Measurements from ENCODE around the gene CLCN5. TPM values are rescaled to one million over a fixed set of nuclear protein-coding genes. Genes with fewer than 3 reads are reported as not detected.
"Not testable (repeated sequence)": the region's sequence is repeated elsewhere in the genome, so short reads cannot be mapped to it uniquely, and the experiment has no call there.

The CLCN5 gene
- polyA plus RNA-seq, 1 donor: 87.5 TPM

DNA sequence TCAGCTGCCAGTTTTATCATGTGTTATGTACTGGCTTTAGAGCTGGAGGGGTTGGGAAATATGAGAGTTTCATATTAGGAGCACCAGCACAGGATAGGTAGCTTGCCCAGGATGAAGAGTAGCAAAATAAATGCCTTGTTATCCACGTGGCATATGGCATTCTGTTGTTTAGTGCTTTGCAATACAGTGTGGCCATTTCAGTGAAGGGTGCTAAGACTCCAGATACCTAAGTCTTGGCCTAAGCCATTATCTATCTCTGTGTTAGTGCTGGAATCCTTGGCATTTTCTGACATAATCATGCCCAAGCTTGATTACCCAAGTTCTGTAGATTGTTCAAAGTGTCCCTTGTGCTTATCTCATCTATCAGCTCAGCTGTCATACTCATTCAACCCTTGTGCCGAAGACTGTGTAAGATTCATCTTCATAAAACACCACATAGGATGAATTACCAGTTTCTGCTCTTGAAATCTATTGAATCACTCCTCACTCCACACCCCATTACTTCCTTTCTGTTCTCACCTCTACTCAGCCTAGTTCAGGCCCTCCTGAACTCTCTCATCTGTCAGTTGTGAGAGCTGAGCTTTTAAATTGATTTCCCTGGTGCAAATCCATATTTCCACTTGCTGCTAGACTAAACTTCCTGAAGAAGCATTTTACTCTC lies 73.5 kb downstream of the CLCN5 start:
- no peak for DNase-seq (ENCODE audit: low read depth)

DNA sequence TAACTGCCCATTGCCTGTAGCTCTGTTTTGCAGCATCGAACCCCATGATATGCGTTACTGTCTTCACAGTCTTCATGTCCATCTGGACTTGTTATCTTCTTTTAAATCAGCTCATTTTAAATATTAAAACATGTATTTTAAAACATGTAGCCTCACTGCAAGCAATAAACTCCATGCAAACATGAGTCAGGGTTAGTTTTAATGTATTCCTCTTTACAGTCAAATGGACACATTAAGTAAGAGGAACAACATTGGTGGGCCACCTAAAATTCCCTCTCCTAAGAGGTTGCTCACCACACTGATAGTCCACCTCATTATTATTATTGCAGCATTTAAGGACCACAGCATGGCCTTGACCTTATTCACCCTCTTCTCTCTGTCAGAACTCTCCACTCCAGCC lies 74.1 kb downstream of the CLCN5 start:
- no peak for DNase-seq (ENCODE audit: low read depth)

DNA sequence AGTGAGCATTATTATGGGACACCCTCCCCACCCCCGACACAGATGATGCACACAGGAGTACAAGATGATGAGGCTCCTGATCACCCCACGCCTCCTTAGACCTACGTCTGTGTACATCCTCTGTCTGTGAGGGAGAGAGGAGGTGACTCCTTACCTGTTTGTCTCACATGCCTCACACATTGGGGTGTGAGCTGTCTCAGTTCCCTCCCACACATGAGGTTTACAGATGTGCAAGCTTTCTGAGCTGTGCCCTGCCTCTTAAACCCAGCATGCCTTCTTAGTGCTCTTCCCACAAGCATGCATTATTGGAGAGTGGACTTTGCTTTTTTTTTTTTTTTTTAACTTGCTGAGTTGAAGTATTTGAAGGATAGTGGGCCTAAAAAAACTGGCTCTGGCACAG lies 76.7 kb downstream of the CLCN5 start:
- no peak for DNase-seq (ENCODE audit: low read depth)

DNA sequence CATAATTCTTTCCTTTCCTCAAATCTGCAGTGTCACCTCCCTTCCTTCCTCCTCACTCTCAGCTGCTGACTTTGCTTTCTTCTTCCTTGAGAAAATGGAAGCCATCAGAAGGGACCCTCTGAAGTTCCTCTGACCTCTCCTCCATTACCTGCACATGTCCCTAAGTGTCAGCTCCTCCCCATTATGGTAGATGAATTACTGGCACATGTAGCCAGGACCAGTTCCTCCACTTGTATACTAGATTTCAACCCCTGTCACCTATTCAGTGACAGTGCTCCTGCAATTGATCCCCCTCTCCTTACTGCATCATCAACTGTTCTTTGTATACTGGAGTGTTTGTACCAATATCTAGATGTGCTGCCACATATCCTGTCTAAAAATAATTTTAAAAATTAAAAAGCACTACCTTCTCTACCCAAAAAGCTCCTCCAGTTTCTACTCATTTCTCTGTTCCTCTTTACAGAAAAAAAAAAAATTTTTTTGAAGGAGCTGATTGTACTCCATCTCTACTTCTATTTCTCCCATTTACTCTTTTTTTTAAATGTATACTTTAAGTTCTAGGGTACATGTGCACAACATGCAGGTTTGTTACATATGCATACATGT lies 78.6 kb downstream of the CLCN5 start:
- DNase-seq (ENCODE audit: low read depth): no peak

DNA sequence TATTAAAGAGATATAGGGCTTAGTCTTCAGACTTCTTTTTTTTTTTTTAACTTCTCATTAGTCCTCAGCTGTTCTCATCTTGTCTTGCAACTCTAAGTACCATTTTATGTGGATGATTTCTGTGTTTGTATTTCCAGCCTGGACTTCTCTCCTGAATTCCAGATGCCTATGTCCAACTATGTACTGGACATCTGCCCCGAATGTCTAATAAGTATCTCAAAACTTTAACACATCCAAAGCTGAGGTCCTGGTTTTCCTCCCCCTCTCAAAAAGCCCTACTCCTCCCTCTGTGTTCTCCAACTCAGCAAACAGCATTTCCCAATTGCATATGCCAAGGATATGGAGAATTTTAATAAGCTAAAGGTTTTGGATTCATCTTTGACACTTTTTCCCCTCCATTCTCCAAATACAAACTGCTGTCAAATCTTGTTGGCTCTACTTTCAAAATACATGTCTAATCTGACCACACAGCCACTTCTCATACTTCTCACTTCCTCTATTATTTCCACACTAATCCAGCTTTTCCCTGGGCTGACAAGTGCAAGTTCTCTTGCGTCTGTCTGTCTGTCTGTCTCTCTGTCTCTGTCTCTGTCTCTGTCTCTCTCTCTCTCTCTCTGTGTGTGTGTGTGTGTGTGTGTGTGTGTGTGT lies 79.8 kb downstream of the CLCN5 start:
- no peak for DNase-seq (ENCODE audit: low read depth)

DNA sequence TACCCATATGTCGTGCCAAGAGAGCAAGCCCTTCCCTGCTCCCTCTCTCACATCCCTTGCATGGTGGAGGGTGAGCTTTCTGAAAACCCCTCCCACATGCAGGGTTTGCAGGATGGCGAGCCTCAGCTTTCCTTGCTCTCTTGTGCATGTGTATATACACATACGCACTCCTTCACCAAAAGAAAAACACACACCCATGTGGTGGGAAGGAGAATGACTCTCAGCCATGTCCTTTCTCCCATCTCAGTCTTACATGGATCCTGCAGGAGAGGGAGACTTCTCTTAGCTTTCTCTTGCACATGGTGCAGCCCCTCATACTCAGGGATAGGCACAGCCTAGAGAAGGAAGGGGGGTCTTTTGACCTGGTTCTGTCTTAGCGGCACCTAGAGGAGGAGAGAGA lies 81.1 kb downstream of the CLCN5 start:
- DNase-seq (ENCODE audit: low read depth): no peak

DNA sequence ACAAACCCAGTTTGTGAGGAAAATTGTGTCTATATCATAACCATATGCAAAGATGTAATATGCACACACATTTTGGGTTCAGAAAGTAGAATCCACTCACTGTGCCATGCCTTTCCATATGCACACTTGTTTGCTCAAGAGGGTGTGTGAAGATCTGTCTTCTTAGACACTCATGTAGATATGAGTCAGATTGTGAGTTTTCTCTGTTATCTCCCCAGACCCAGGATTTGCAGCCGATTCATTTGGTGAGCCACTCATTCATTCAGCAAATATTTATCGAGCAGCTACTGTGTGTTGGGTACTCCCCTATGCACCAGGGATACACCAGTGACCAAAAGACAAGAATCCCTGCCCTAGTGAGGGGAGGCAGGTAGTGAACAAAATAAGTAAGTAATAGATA lies 81.5 kb downstream of the CLCN5 start:
- no peak for DNase-seq (ENCODE audit: low read depth)

DNA sequence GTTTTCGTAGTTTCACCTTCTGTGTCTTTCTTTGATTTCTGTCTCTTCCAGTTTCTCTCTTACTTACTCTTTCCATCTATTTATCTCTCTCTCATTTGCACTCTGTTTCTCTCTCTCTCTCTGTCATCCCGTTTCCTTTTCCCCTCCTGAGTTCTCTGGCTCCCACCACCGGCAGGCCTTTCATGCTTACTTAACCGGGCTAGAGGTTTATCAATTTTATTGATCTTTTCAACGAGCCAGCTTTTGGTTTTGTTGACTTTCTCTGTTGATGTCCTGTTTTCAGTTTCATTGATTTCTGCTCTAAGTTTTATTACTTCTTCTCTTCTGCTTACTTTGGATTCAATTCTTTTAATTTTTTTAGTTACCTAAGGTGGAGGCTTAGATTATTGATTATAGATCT lies 103.2 kb downstream of the CLCN5 start:
- DNase-seq (ENCODE audit: low read depth): not testable (repeated sequence)

DNA sequence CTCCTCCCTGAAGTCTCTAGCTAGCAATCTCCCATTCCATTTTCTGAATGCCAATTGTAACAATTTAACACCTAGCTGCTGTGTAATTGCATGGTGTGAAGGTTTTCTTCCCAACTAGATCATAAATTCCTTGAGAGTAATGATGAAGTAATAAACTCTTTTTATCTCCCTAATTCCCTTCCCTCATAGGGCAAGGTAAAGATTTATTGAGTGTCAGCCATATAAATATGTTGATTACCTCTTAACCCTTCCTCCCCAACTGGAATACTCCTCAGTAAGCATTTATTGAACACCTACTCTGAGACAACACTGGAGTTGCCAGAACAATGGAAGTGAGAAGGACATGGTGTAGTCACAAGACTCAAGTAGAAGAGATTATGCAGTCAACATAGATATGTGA lies 112.7 kb downstream of the CLCN5 start:
- DNase-seq (ENCODE audit: low read depth): no peak

DNA sequence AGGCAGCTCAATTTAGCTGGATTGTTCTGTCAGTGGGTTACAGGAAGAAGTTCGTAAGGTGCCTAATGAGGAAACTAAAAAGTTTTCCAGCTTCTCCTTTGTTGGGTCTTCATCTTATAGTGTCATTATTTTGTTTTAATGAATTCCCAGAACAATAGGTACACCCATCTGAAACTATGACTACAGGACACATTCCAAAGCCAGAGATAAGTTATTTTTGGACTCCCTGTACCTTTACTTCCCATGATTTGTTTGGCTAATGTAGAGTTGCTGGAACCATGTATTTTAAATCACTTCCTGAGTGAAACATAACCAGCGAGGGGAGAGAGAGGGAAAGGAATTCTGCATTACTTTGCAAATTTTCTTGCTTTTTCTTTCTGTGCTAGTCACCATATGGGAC lies 114.0 kb downstream of the CLCN5 start:
- DNase-seq (ENCODE audit: low read depth): no peak

DNA sequence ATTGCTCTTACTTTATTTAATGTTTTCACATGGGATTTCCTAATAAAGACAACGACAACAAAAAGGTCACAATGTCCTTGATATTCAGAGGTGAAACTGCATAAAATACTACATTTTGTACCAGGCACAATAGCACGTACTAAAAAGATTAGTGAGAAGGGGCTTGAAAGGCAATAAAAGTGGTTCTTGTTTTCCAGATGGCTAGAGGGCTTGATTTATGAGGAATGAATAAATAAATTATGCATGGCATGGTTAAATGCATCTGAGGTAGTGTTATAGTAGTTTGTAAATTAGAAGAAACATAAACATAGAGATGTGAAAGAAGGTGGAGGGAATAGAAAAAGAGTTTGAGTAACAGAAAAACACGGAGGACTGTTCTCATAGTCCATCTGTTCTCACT lies 123.4 kb downstream of the CLCN5 start:
- DNase-seq (ENCODE audit: low read depth): no peak

DNA sequence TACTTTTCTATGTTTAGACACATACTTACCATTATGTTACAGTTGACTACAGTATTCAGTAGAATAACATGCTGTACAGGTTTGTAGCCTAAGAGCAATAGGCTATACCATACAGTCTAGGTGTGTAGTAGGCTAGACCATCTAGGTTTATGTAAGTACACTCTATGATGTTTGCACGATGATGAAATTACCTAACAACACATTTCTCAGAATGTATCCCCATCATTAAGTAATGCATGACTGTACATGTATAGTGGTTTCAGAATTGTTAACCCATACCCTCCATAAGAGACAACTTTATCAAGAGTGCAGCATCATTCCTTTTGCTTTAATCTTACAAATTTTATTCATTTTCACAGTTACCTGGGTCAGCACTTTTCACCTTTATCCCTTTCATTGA lies 126.8 kb downstream of the CLCN5 start:
- no peak for DNase-seq (ENCODE audit: low read depth)

DNA sequence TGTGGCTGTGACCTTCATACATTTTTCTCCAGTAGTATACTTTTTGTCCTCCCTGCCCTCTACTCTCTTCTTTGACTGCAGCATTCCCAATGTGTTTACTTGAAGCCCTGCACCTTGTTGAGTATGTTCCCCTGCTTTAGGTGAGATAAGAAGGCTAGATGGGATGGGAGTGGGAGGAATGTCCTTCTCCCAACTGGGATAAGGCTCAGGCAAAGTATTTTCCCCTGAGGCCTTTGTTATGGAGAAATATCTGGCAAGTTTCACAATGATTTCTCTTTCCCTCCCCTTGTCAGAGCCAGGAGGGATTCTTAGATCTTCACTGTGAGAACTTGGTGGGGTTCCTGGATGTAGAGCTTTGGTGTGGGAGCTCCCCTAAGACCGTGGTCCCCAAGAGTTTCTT lies 131.8 kb downstream of the CLCN5 start:
- DNase-seq (ENCODE audit: low read depth): no peak

DNA sequence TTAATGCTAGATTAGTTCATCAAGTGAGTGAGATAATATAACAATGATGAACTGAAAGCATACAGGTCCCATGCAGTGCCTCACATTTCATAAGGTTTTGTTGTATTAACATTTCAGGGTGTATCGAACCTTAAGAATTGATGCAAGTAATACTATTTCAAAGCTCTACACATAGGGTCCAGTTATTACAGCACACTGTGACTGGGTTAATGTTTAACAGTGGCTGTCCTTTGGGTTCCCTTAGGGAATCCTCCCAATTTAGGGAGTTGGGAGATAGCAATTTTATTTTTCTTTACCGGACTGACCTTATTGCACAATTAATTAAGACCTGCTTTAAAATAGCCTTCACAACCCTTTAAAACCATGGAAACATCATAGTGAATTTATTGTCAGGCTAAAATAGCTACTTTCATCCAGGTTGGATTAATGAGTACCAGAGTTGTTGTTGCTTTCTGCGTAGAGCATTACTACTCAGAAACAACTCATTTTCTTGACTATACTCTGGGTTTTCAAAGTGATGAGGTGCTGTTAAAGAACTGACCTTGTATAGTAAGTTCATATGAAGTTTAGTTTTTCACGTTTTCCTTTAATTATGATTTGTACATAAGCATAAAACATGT lies 144.0 kb downstream of the CLCN5 start:
- no peak for DNase-seq (ENCODE audit: low read depth)

DNA sequence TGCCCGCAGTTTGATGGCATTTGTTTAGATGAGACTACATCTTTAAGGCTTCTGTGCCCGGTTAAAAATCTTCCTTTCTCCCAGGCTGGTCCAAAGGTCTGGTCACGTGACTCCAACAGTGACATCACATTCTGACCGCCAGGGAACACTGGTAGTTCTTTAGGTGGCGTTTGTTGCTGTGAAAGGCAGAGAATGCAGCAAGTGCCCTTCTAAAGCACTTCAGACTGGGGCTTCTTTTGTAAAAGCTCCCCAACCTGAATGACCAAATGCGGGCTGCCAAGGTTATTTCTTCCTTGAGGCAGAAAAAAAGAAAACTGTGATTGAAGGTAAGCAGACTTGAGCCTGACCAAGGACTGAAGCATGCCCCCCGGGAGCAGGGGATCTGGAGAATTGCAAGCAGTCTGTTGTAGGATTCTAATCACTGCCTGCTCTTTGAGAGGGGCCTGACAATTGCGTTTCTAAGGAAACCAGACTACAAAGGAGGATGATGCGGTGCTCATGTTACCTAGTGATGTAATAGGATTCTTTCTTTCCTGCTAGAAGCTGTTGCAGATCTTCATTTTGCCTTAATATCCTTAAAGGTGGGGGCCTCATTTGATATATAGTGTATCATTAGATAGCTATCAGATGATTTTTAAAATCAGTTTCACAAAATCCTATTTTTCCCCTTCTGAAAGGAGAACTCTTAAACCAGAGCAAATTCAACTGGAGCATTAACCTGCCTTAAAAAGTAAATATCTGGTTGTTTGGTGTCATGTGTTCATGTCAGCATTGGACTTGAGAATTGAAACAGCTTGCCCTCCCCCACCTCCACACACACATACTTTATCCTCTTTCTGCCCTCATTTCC lies 145.3 kb downstream of the CLCN5 start:
- no peak for DNase-seq (ENCODE audit: low read depth)

DNA sequence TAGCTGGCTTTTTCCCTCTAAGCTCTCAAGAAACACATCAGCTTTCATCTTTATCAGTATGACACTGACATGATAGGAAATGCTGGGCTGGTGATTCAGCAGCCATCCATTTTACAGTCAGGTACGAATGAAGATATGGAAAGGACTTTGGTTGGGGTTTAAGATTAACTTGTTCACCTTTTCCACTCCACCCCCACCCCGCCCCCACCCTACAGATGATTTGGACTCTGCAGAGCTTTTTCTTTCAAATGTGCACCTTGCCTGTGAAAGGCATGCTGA lies 145.8 kb downstream of the CLCN5 start:
- no peak for DNase-seq (ENCODE audit: low read depth)

DNA sequence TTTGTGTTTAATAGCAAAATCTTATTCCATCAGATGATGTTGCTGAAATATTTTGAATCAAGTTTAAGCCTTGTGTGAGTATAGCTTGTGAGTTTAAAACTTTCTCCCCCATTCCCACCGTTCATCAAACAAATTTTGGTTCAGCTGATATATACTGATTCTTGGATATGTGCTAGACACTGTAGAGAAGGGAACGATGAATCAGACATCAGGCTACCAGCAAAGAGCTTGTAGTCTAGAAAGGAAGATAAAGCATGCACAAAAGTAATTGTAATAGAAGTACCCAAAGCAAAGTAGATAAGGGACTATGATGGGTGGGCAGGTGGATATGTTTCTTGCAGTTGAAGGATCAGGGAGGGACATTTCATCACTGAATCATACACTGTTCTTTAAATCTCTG lies 146.5 kb downstream of the CLCN5 start:
- DNase-seq (ENCODE audit: low read depth): no peak

DNA sequence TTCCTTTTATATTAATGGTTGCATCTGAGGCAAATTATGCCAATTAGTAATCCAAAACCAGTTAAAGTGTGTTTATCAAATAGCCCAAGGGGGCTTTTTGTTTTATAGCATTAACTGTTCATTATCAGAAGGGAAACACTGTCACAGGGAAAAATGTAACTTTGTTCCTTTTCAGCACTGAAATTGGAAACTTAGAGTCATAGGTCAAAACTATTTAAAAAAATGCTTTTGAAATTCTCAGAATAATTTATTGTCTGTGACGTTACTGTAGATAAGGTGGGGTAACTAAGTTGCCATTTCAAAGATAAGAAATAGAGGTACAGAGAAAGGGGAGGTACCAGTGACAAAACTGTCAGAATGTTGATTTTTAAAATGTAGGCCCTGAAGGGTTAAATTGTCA lies 149.1 kb downstream of the CLCN5 start:
- DNase-seq (ENCODE audit: low read depth): no peak

DNA sequence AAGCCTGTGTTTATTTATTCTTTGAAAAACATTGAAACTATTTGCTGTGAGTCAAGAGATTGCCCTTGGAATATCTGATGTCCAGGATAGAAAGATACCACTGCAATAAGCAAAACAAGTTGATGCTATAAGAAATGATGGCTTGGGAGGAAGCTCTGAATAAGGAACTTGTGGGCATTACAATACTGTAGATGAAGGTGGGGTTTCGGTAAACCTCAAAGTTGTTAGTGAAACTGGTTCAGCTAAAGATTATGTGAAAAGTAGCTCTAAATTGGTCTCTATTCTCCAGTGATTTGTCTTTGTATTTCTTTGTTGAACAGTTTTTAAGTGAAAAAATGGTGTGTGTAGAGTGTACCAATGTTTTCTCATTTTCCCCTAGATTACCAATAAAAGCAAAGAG lies 149.7 kb downstream of the CLCN5 start:
- no peak for DNase-seq (ENCODE audit: low read depth)

DNA sequence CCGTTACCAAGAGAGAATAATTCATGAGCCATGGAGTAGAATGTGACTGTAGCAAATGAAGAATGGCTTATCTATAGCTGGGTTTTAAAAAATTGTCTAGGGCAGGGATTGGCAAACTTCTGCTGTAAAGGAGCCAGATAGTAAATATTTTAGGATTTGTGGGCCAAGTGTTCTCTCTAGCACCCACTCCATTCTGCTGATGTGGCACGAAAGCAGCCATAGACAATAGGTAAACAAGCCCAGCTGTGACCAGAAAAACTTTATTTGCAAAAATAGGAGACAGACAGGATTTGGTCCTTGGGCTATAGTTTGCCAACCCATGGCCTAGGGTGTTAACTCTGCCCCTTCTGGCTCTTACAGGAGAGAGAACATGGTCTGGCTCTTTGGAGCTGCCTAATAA lies 151.2 kb downstream of the CLCN5 start:
- no peak for DNase-seq (ENCODE audit: low read depth)

DNA sequence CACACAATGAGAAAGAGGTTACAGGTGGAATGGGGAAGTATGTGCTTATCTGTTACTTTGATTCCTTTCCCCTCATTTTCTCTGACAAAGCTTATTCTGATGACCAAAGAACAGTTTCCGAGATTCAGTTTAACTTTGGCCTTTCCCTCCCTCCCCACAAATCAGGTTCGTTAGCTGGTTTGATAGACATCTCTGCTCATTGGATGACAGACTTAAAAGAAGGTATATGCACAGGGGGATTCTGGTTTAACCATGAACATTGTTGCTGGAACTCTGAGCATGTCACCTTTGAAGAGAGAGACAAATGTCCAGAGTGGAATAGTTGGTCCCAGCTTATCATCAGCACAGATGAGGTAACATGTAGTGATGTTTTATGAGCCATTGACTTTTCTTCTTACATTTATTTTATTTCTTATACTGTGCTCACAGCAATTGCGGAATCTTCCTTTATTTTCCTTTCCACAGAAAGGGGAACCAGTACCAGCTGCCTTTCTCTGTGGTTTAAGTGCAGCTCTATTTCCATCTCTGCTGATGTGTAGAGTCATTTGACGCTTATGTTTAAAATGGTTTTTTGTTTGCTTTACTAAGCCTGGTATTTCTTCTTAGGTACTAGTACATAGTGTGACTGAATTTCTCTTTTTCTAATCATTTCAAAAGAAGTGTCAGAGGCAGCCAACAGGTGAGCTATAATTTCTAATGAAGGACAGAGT lies 153.4 kb downstream of the CLCN5 start:
- DNase-seq (ENCODE audit: low read depth): no peak
